HG03139 (cell line): Measurements from ENCODE around the gene CPNE9.
A peak's percentile ranks its signal among the peaks of the same experiment; 100 is the strongest.

ENCODE experiments used
- ATAC-seq: cut with Tn5 transposase; IDR thresholded peaks from one replicate; pipeline ENCODE4 v1.9.1; 2021; ENCODE audit not compliant: unreplicated experiment

Gene CPNE9

DNA sequence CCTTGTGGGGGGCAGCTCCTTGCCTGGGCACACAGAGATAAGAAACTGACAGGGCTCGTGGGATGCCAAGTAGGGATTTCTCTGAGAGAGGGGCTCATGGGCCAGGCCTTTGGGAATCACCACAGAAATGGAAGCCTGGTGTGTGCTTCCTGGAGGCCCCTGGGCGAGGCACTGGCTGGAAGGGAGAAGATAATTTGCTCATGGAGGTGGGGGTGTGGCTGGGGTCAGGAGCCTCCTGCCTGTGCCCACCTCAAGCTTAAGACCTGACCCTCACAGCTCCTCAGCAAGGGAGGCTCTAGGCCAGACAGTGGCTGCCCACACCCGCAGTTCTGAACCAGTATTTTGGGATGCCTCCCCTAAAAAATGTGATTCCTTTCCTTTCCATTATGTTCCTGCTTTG is 16.9 kb upstream of the CPNE9 start:
- ATAC-seq = no peak

DNA sequence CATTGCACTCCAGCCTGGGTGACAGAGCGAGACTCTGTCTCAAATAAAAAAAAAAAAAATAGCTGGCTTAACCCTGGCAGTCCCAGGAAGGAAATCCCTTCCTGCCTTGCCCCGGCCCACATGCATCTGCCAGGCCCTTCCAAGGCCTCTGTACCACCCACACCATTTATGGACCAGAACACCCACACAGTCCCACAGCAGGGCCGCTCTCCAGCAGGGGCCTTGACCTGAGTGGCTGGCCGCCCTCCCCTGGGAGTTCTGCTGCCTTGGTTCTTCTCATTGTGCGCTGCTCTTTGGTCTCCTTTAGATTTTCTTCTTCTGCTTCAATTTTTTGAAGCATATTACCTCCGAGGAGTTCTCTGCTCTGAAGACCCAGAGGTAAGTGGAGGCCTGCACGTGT is 16.1 kb upstream of the CPNE9 start:
- ATAC-seq = no peak

DNA sequence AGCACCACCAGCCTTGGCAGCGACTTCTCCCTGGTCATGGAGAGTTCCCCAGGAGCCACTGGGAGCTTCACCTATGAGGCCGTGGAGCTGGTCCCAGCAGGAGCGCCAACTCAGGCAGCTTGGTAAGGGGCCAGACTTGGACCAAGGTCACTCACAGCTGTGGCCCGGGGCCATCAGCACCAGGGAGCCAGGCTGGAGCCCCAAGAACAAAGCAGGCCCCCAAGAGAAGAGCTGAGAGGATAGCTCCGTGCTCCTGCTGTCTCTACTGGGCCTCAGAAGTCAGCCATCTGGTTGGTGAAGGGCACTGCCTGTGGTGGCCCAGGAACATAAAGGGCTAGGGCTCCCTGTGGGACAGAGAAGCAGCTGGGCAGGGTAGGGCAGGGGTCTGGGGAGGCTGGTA is 14.7 kb upstream of the CPNE9 start:
- ATAC-seq = no peak

GRCh38 chr3:9689757-9690156 is 13.9 kb upstream of the CPNE9 start:
- ATAC-seq = no peak

- ATAC-seq = peak; percentile 100
Measured at GRCh38 chr3:9690451-9691450, 12.9 kb upstream of the CPNE9 start.

GRCh38 chr3:9691636-9692035 is 12.0 kb upstream of the CPNE9 start:
- no peak for ATAC-seq

GRCh38 chr3:9692416-9692815 is 11.2 kb upstream of the CPNE9 start:
- no peak for ATAC-seq

DNA sequence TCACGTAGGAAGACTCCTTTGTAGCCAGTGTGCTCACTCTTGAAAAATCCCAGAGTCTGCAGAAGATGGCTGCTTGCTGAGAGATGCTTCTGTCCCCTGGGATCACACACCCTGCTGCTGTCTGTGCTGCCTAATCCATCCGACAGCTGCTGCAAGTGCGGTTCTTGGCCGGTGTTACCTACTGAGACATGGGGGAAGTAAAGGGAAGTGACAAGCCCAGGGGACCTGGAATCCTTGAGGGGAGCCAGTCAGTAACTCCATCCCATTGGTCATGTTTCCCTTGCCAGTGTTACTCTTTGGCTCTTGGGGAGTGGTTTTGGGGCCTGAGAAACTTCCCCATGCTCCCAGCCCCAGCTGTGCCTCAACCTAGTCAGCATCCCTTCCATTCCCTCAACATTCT is 8.3 kb upstream of the CPNE9 start:
- ATAC-seq = no peak

- ATAC-seq = no peak
Measured at GRCh38 chr3:9695746-9696145, 7.9 kb upstream of the CPNE9 start.

DNA sequence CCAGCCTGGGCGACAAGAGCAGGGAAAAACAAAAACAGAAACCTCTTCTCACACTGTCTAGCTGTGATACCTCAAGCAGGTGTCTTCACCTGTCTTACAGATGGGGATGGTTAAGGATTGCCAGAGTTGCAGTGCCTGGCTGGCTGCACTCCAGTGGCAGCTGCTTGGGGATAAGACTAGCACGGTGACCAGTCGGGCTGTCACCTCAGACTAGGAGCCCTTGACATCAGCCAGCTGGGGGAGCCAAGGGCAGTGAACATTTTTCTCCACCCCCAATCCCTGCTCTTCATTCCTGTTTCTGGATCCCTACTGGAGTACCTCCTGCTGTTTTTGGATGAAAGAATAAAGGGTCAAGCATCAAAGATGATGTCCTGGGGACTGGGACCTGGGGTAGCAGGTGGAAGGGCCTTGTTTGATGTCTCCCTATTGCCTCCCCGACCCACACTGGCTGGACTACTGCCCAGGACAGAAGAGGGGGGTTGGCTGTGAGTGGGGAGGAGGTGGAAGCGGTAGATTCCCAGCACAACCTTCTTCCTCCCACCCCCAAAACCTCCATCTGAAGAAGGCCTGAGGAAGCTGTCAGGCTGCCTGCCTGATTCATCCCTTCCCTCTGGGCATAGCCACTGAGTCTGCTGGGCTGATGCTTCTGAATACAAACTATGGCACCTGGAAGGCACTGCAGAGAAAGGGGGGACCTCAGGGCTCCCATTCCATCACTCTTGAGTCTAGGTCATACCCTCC is 7.0 kb upstream of the CPNE9 start:
- ATAC-seq = no peak

DNA sequence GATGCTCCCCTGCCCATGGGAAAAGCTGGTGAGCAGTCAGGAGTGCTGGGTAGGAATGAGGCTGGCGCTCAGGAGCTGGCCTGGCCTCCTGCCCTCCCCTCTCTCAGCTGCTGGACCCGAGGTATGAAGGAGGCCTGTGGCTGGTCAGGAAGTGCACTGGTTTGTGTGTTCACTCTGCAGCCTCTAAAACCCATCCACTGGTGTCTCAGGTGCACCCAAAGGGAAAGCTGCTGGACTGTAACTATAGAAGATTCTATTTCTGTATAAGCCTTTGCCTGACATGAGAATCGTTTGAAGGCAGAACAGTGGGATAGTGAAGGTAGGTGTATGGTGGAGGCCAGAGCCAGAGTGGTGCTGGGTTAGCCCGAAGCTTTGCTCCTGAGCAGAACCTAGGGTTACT is 5.7 kb upstream of the CPNE9 start:
- ATAC-seq = no peak

DNA sequence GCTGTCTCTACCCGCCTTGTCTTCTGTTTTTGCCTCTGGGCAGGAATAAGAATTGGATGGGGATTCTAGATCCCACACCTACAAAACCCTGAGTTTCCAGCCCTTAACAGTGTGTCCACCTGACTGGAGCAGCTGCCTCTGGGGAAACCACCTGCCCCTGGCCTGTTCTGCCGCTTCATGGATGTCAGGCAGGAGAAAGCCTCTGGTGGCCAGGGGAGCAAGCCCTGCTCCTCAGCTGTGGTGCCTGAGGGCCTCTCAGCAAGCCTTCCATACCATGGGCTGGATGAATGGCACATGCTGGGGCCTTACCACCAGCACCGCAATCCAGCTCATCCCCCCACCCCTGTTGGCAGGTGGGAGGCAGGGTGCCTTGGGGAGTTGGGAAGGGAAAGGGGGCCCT is 5.3 kb upstream of the CPNE9 start:
- ATAC-seq = no peak

DNA sequence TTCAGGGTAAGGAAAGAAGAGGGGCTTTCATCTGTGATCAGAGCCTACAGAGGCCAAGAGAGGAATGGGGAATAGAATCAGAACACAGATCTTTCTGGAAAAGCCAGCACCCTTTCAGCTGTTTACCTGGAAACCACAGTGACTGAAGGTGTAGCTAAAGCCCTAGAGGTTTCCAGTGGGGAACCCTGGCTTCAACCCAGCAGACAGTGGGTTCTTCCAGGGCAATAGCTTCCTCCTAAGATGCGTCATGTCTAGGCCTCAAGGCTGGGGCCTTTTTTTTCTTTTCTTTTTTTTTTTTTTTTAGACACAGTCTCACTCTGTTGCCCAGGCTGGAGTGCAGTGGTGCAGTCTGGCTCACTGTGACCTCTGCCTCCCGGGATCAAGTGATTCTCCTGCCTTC is 3.1 kb upstream of the CPNE9 start:
- ATAC-seq = no peak

- ATAC-seq = no peak
Measured at GRCh38 chr3:9701006-9701405, 2.6 kb upstream of the CPNE9 start.

- no peak for ATAC-seq
Measured at GRCh38 chr3:9701711-9702110, 1.9 kb upstream of the CPNE9 start.

DNA sequence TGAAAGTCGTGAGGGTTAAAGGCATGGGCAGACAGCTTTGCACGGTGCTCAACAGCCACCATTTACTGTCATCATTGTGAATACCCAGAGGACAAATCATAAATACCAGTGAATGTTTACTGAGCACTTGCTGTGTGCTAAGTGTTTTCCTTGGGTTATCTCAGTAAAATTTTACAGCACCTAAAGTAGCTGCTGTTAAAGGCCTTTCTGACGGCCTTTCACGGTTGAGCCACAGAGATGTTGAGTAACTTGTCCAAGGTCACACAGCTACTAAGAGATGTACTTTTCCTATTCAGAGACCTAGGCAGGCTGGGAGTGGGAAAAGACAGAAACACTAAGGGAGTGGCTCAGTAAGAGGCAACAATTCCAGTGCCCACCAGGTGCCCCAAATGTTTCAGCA is 393 bp upstream of the CPNE9 start:
- ATAC-seq = no peak

GRCh38 chr3:9704347-9705322 is 1.0 kb downstream of the CPNE9 start:
- ATAC-seq = no peak

- ATAC-seq = no peak
Measured at GRCh38 chr3:9710174-9710739, 6.6 kb downstream of the CPNE9 start.

- ATAC-seq = no peak
Measured at GRCh38 chr3:9712415-9712814, 8.8 kb downstream of the CPNE9 start.

DNA sequence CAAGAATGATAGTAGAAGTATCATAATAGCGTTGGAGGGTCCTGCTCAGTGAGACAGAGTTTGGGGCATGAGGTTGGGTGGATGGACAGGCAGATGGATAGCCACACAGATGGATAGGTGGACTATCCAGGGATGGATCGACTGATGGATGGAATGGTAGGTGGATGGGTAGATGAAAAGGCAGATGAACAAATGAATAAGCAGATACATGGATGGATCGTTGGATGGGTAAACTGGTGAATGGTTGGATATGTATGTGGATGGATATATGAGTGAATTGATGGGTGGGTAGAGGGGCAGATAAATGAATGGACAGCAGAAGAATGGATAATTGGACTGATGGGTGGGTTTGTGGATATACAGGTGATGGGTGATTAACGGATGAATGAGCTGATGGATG is 9.5 kb downstream of the CPNE9 start:
- ATAC-seq = no peak

- ATAC-seq = no peak
Measured at GRCh38 chr3:9715136-9715535, 11.5 kb downstream of the CPNE9 start.
